GM06990 (cell line): ENCODE results near the gene TCAP.

Experiments used
- DNase-seq: peaks from one replicate; pipeline ENCODE4 v3.0.0-alpha.2; 2011; ENCODE audit not compliant: insufficient read length; ENCODE audit errors: extremely low read depth
- H3K27me3 ChIP-seq: replicated peaks from 2 replicates; pipeline ENCODE4 v1.6.0; 2011; ENCODE audit warnings: low read length; ENCODE audit not compliant: control insufficient read depth, insufficient read depth
- H3K36me3 ChIP-seq: 2 replicates; pipeline ENCODE4 v1.5.1; 2011; ENCODE audit warnings: low read length; ENCODE audit not compliant: control insufficient read depth, insufficient read depth
- H3K4me3 ChIP-seq: replicated peaks from 2 replicates; pipeline ENCODE4 v1.5.1; 2011; ENCODE audit warnings: low read depth, mild to moderate bottlenecking, control low read depth, low read length
- CTCF ChIP-seq: IDR thresholded peaks from 2 replicates; pipeline ENCODE4 v1.5.1; 2011; ENCODE audit warnings: low read length, control low read depth, mild to moderate bottlenecking, inconsistent platforms; ENCODE audit not compliant: insufficient read depth, poor library complexity, severe bottlenecking

The TCAP gene

GRCh38 chr17:39663688-39664580, 1.2 kb upstream of the TCAP start:
- DNase-seq, result no peak
- peaks cover 27% of the 10 kb centered on the region for H3K36me3 ChIP-seq
- H3K4me3 ChIP-seq, result no peak overlapping the region
- no peaks in the 10 kb centered on the region; the same call in 1 of the 2 replicates for H3K27me3 ChIP-seq
- no peak for TF ChIP-seq CTCF

- Histone ChIP-seq H3K27me3 (no peaks in the 10 kb centered on the region; the same call in 1 of the 2 replicates), H3K4me3 (no peak overlapping the region), H3K36me3 (peaks cover 18% of the 10 kb centered on the region)
- DNase-seq, result no peak
- TF ChIP-seq CTCF, result peak; percentile 26
Observed at GRCh38 chr17:39665642-39666224, 584 bp downstream of the TCAP start.

- peaks cover 13% of the 10 kb centered on the region for H3K36me3 ChIP-seq
- no peak for DNase-seq
- H3K4me3 ChIP-seq, result no peak overlapping the region
- no peak for TF ChIP-seq CTCF
- no peaks in the 10 kb centered on the region; the same call in 1 of the 2 replicates for H3K27me3 ChIP-seq
Observed at GRCh38 chr17:39666231-39666600, 1.1 kb downstream of the TCAP start.

GRCh38 chr17:39666601-39667261, 1.6 kb downstream of the TCAP start:
- Histone ChIP-seq H3K27me3 (no peaks in the 10 kb centered on the region; the same call in 1 of the 2 replicates), H3K4me3 (no peak overlapping the region), H3K36me3 (peaks cover 8% of the 10 kb centered on the region)
- no peak for DNase-seq
- TF ChIP-seq CTCF, result no peak

GRCh38 chr17:39667262-39667944, 2.3 kb downstream of the TCAP start:
- no peak for TF ChIP-seq CTCF
- Histone ChIP-seq H3K4me3 (no peak overlapping the region), H3K36me3 (peaks cover 5% of the 10 kb centered on the region; the same call in 1 of the 2 replicates), H3K27me3 (no peaks in the 10 kb centered on the region; the same call in 1 of the 2 replicates)
- DNase-seq, result no peak
